GM19238 (cell line): Measurements from ENCODE around the gene ONECUT2.

Experiments used
- DNase-seq: peaks from one replicate; pipeline ENCODE4 v3.0.0; 2011; ENCODE audit warnings: low spot score; ENCODE audit not compliant: insufficient read length

Gene ONECUT2

GRCh38 chr18:57431002-57431382 is 4.2 kb upstream of the ONECUT2 start:
- no peak for DNase-seq

- DNase-seq = no peak
Measured at GRCh38 chr18:57431467-57432080, 3.6 kb upstream of the ONECUT2 start.

- DNase-seq = no peak
Measured at GRCh38 chr18:57432140-57432539, 3.0 kb upstream of the ONECUT2 start.

DNA sequence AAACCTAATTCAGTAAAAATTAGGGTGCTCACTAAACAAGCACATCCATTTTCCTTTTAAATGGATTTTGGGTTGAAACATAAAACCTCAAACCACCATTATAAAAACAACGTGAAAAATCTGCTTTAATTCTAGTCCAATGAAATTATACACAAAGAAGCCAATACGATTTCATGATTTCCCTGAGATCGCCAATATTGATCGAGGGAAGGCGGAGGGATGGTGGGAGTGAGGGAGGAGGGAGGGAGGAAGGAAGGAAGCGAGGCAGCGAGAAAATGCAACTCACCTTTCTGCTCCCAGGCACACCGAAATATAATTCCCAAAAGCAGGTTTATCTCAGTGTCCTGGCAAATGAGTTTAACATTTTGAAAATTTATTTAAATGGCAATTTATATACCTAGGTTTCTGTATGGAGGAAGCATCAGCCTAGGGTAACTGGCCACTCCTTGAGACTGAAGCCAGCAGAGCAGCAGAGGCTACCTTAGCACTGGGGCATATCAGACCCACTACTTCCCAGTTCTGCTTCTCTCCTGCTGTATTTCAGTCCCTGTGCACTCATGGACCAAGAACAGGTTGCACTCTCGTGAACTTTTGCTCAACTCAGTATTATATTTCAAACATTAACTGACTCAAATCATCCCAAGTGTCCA is 2.3 kb upstream of the ONECUT2 start:
- no peak for DNase-seq

- no peak for DNase-seq
Measured at GRCh38 chr18:57433482-57433881, 1.7 kb upstream of the ONECUT2 start.

DNA sequence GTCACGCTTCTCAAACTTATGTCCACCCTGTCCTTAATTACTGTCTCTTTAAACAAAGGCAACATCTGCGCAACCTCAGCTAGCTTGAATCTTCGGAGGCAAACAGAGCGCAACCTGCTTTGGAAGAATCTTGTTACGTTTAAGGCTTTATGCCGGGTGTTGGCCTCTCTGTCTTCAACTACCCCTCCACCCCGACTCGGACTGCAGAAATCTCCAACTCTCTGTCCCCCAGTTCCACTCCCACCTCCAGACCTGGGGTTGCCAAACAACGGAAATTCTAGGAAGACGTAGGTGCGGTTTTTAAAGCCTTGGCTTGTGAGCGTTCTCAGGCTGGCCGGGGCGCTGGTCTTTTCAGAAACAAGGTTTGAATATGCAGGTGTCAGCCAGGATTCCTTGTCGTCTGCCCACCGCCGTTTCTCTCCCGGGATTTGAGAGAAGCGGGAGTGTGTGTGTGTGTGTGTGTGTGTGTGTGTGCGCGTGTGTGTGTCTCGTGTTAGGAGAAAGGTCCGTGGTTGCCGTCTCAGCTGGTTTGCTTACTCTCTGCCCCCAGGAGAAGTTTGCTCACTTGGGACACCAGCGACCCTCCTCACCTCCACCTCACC is 1.1 kb upstream of the ONECUT2 start:
- DNase-seq = no peak

- no peak for DNase-seq
Measured at GRCh38 chr18:57435846-57436190, 644 bp downstream of the ONECUT2 start.

GRCh38 chr18:57436191-57436964 is 1.2 kb downstream of the ONECUT2 start:
- DNase-seq = no peak

DNA sequence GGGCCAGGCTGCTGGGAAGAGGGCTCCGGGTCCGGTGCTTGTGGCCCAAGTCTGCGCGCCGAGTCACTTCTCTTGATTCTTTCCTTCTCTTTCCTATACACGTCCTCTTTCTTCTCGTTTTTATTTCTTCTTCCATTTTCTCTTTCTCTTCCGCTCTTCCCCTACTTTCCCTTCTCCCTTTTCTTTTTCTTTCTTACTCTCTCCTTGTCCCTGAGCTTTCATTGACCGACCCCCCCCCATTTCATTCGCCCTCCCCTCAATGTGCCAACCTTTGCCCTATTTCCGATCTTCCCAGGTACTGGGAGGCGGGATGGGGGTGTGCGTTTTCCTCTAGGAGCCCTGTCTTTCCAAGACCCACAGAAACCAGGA is 1.8 kb downstream of the ONECUT2 start:
- DNase-seq = no peak

GRCh38 chr18:57437402-57437765 is 2.2 kb downstream of the ONECUT2 start:
- DNase-seq = no peak

DNA sequence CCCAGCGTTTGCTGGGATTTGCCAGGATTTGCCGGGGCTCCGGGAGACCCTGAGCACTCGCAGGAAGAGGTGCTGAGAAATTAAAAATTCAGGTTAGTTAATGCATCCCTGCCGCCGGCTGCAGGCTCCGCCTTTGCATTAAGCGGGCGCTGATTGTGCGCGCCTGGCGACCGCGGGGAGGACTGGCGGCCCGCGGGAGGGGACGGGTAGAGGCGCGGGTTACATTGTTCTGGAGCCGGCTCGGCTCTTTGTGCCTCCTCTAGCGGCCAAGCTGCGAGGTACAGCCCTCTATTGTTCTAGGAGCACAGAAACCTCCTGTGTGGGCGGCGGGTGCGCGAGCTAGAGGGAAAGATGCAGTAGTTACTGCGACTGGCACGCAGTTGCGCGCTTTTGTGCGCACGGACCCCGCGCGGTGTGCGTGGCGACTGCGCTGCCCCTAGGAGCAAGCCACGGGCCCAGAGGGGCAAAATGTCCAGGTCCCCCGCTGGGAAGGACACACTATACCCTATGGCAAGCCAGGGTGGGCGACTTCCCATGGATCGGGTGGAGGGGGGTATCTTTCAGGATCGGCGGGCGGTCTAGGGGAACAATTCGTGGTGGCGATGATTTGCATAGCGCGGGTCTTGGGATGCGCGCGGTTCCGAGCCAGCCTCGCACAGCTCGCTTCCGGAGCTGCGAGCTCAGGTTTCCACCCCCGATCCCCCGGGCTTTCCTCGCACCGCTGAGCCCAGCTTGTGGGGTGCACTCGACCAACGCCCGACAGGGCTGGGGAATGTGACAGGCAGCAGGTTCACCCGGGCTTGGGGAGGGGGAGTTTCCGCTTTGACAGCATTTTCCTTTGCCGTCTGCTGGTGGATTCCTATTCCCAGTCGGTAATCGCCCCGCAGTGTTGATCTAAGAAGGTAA is 2.8 kb downstream of the ONECUT2 start:
- no peak for DNase-seq

- no peak for DNase-seq
Measured at GRCh38 chr18:57438743-57439608, 3.8 kb downstream of the ONECUT2 start.

GRCh38 chr18:57439609-57439968 is 4.4 kb downstream of the ONECUT2 start:
- no peak for DNase-seq

DNA sequence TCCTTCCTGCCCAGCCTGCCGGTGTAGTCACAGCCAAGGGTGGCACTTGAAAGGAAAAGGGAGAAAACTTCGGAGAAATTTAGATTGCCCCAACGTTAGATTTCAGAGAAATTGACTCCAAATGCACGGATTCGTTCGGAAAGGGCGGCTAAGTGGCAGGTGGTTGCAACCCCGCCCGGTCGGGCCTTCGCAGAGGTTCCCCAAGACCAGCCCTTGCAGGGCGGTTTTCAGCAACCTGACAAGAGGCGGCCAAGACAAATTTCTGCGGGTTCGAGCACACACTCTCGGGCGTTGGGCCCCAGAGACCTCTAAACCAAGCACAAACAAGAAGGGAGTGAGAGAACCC is 4.8 kb downstream of the ONECUT2 start:
- DNase-seq = no peak

DNA sequence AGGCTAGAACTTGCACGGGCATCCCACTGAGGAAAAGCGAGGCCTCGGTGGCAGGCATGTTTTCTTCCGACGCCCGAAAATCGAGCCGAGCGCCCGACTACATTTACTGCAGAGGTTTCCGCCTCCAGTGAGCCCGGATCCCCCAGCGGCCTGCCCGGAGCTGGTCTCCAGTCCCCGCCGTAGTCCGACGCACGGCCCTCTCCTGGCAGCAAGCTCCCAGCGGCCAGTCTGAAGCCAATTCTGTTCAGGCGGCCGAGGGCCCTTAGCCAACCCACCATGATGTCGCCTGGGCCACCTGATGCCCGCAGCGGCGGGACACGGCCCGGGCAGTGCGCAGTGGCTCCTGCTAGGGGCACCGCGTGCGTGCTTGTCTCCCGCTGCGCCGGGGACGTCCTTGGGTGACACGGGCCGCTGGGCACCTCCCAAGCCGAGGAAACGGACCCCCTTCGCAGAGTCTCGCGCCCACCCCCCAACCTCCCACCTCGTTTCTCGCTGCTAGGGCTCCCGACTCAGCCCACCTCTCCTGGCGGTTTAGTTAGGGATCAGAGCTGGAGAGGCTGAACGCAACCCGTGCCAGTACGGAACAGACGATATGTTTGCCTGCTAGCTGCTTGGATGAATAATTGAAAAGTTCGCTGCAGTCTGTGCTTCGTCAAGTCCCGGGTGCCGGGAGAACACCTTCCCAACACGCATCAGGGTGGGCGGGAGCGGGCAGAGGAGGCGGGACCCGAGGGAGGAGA is 5.3 kb downstream of the ONECUT2 start:
- DNase-seq = no peak

DNA sequence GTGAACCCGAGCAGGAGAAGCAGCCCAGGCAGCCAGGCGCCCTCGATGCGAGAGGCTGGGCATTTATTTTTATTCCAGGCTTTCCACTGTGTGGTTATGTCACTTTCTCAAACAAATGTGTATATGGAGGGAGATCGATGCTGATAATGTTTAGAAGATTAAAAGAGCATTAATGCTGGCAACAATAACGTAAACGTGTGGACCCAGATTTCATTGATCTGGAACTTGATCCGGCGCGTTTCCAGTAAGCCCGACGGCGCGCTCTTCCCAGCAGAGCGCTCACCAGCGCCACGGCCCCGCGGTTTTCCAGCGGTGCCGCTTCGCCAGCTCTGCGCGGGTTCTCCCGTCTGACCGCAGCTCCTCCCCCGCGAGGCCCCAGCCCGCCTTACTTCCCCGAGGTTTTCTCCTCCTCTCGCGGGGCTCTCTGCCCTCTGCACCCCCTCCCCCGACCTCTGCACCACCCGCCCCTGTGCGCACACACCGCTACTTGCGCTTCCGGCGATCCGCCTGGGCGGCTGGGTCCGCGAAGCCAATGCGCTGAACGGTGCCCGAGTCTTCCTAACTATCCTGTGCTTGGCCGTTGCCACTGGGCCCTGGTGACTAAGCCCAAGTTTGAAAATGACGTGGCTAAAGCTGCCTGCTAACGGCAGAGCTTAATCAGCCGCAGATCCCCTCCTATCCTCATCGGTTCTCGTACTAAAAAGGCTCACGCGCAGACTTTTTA is 6.1 kb downstream of the ONECUT2 start:
- DNase-seq = no peak

DNA sequence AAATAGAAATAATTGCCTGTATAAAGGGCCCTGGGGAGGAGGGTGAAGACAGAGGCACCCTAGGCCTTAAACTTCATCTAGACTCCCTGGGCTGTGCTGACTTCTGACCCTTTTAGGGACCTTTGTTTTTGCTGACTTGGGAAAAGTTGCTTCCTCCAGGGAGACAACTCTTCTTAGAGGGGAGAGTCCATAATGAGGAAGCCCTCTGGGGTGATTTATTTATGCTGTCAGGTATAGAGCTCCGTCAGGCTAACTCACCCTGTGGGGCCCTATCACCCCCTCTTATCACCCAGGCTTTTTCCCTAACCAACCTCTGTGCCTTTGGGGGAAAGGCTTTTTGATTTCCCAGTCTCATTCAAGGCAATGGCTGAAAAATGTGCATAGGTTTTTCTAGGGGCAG is 8.1 kb downstream of the ONECUT2 start:
- no peak for DNase-seq

DNA sequence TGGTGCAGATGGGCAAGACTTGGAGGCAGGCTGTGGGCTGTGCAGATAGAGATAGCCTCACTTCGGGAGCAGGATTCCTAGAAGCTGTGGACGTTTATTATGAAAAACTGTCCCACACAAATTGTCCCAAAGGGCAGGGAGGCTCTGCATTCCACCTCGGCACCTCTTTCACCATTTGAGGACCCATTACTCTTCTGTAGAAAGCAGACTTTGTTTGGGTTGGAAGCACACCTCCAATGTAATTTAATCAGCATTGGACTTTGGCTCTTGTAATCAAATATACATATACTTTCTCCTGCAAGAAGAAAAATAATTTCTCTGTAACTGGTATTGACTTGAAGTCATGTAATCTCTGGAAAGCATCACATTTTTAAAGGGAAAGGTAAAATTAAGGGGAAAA is 8.5 kb downstream of the ONECUT2 start:
- no peak for DNase-seq

GRCh38 chr18:57444301-57444759 is 9.2 kb downstream of the ONECUT2 start:
- DNase-seq = no peak
